Spleen (tissue), 11 donors: ENCODE measurements around the gene GLS. TPM values are rescaled to one million over a fixed set of nuclear protein-coding genes. Genes with fewer than 3 reads are reported as not detected.

Source experiments
- DNase-seq: peaks from one replicate; pipeline ENCODE4 v3.0.0-alpha.2; 2020
- H3K27ac ChIP-seq, 8 donors: fragments of 200-600 bp; sonication (generic) in 7 of 8; 1 replicate in 4 of 8; 2 replicates in 4 of 8; pipeline versions ENCODE4 v1.5.0 to v1.8.0; 2016 to 2021; ENCODE audit warnings: inconsistent platforms in 4 of 8, mild to moderate bottlenecking in 4 of 8, moderate library complexity in 1 of 8
- H3K27me3 ChIP-seq, 7 donors: fragments of 200-600 bp; sonication (generic) in 6 of 7; replicated peaks in 1 of 7; 1 replicate in 4 of 7; 2 replicates in 3 of 7; pipeline versions ENCODE4 v1.5.0 to v1.8.0; 2016 to 2021; ENCODE audit warnings: inconsistent platforms in 3 of 7, mild to moderate bottlenecking in 1 of 7
- H3K36me3 ChIP-seq, 6 donors: fragments of 200-600 bp; sonication (generic) in 5 of 6; 1 replicate in 4 of 6; 2 replicates in 2 of 6; pipeline versions ENCODE4 v1.5.0 to v1.8.0; 2016 to 2021; ENCODE audit warnings: inconsistent platforms in 2 of 6
- H3K4me1 ChIP-seq, 6 donors: fragments of 200-600 bp; sonication (generic) in 5 of 6; 1 replicate in 3 of 6; 2 replicates in 3 of 6; pipeline versions ENCODE4 v1.5.0 to v1.8.0; 2016 to 2021; ENCODE audit warnings: inconsistent platforms in 3 of 6
- H3K4me3 ChIP-seq, 8 donors: fragments of 200-600 bp; sonication (generic) in 7 of 8; 1 replicate in 4 of 8; 2 replicates in 4 of 8; pipeline versions ENCODE4 v1.5.0 to v1.8.0; 2016 to 2021; ENCODE audit warnings: inconsistent platforms in 4 of 8, mild to moderate bottlenecking in 4 of 8, moderate library complexity in 2 of 8
- H3K9me3 ChIP-seq, 8 donors: fragments of 200-600 bp; sonication (generic) in 7 of 8; 1 replicate in 4 of 8; 2 replicates in 4 of 8; pipeline versions ENCODE4 v1.5.0 to v1.8.0; 2016 to 2021; ENCODE audit warnings: inconsistent platforms in 4 of 8
- POLR2A ChIP-seq, 3 donors: fragments of 450-650 bp; IDR thresholded peaks; one replicate each; pipeline ENCODE4 v1.5.1; 2017; ENCODE audit warnings: antibody characterized with exemption in 3 of 3, mild to moderate bottlenecking in 1 of 3
- POLR2AphosphoS5 ChIP-seq, 3 donors: sonication (generic); formaldehyde crosslinking; IDR thresholded peaks; one replicate each; pipeline ENCODE4 v1.5.1; 2017; ENCODE audit warnings: antibody characterized with exemption in 3 of 3
- WGBS, 5 donors: extraction: QIAGEN DNeasy Blood & Tissue Kit in 3 of 5; methylation state at CpG; one replicate each; pipeline versions ENCODE4 v1.1.5 to v1.1.7; 2013 to 2018; 5-methylcytosine and 5-hydroxymethylcytosine counted together
- intact Hi-C: fragments of 100-400 bp; cut with DNase I; formaldehyde crosslinking; loops from one replicate; pipeline ENCODE4 v1.15.0; 2023; ENCODE audit warnings: low total_unique reads
- polyA plus RNA-seq, 3 donors: library from polyadenylated mRNA; stranded (reverse); fragments of 200-250 nt; gene quantifications; one replicate each; pipeline ENCODE4 v1.2.1, GENCODE V29; 2013
- total RNA-seq, 7 donors: library from RNA; depleted of rRNA in 3 of 7; stranded (reverse); fragments of >200 nt in 3 of 7; fragmentation: NEBNext Ultra II Directional in 4 of 7; extraction: Animal tissue kit (Norgen Biotek cat#: 25700) in 4 of 7; gene quantifications; one replicate each; pipeline versions ENCODE4 v1.1.0 to v1.2.1, GENCODE V29; 2016 to 2021
- TF ChIP-seq, protein P1 (sequence below), 11 experiments: fragments of 200-600 bp in 7 of 11; fragments of 450-650 bp in 4 of 11; sonication (generic) in 4 of 11; IDR thresholded peaks in 8 of 11; conservative IDR thresholded peaks in 3 of 11; 1 replicate in 7 of 11; 2 replicates in 4 of 11; pipeline versions ENCODE4 v1.4.0 to v1.8.0; 2016 to 2021; ENCODE audit warnings: antibody characterized with exemption in 11 of 11, inconsistent platforms in 4 of 11, mild to moderate bottlenecking in 1 of 11
- donor health status: healthy with polysubstance abuse.
- donor health status: DM: no; HTN: no; CAD: no; lungs with moderate emphysema.
- donor health status: DM: no; HTN: no; CAD: no.
- donor health status: Bipolar disorder and iron deficiency.
- donor health status: healthy.
- donor health status: DM: no; HTN: no; CAD: no.
- donor health status: DM: yes; HTN: yes; CAD: no.

Gene GLS
- total and polyA plus RNA-seq, 10 donors = 42.3 to 254 (median 176) TPM

- WGBS, 5 donors = 73 to 79% (median 78%) methylated on average over 10 of the region's 10 CpGs
- Histone ChIP-seq H3K9me3 (no peaks in the 10 kb centered on the region), H3K4me3 (no peak overlapping the region), H3K4me1 (peaks cover 0 to 35% (median 14%) of the 10 kb centered on the region in 6 donors), H3K36me3 (peaks cover 13 to 100% (median 99%) of the 10 kb centered on the region in 6 donors), H3K27me3 (no peaks in the 10 kb centered on the region), H3K27ac (peak overlapping the region in 7 of 8 donors; percentile 31 to 82 (median 61))
- intact Hi-C loops = no loop called here
- TF ChIP-seq, protein P1, sequence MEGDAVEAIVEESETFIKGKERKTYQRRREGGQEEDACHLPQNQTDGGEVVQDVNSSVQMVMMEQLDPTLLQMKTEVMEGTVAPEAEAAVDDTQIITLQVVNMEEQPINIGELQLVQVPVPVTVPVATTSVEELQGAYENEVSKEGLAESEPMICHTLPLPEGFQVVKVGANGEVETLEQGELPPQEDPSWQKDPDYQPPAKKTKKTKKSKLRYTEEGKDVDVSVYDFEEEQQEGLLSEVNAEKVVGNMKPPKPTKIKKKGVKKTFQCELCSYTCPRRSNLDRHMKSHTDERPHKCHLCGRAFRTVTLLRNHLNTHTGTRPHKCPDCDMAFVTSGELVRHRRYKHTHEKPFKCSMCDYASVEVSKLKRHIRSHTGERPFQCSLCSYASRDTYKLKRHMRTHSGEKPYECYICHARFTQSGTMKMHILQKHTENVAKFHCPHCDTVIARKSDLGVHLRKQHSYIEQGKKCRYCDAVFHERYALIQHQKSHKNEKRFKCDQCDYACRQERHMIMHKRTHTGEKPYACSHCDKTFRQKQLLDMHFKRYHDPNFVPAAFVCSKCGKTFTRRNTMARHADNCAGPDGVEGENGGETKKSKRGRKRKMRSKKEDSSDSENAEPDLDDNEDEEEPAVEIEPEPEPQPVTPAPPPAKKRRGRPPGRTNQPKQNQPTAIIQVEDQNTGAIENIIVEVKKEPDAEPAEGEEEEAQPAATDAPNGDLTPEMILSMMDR (IDR thresholded peaks at IDR 0.05 in 8 of 11, conservative IDR thresholded peaks at IDR 0.05 in 3 of 11) = no peak
- no peak for TF ChIP-seq POLR2AphosphoS5 (IDR thresholded peaks at IDR 0.05)
- no peak for TF ChIP-seq POLR2A (IDR thresholded peaks at IDR 0.05)
- DNase-seq = no peak
These were observed 100.1 kb downstream of the GLS start for GRCh38 chr2:190980630-190981209.

DNA sequence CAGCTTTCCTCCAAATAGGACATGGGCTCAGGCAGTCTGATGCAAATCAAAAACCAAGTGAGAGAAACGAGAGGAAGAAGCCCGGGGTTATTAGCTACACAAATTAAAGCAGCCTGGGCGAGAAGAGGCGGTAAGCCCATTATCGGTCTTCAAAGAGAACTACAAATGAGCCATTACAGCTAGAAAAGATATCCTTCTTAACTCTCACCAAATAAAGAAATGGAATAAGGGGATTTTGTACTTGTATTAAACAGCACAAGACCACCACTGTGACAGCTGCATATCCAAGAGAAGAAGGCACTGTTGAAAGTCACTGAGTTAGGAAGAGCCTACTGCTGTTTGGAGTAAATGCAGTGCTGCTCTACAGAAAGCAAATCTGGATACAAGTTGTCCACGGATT, 100.7 kb downstream of the GLS start:
- H3K36me3 ChIP-seq = peaks cover 9 to 100% (median 99%) of the 10 kb centered on the region in 6 donors

DNA sequence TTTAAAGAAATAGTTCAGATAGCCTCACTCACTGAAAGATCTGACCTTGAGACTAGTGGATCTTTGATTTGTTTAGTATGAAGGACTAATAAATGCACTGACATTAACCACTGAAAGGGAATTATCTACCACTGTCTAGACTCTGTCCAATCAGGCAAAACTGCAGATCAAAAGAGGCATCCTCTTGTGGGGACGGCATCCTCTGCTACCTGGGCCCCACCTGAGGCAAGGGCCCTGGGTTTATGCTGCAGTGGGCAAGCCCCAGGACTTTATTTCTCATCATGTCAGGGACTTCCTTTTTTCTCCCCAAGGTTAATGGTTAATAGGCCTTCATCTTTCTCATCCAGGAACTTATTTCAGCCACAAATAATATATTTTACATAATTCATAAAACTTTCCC, 101.1 kb downstream of the GLS start:
- no peaks in the 10 kb centered on the region for H3K9me3 ChIP-seq
- no peaks in the 10 kb centered on the region for H3K27me3 ChIP-seq
- whole genome bisulfite sequencing, 5 donors = 60 to 80% (median 79%) methylated on average over 1 of the region's 1 CpG
- no peak for DNase-seq
- H3K4me1 ChIP-seq = peaks cover 0 to 35% (median 14%) of the 10 kb centered on the region in 6 donors
- intact Hi-C loops = no loop called here
- H3K4me3 ChIP-seq = no peak overlapping the region
- peaks cover 6 to 100% (median 99%) of the 10 kb centered on the region in 6 donors for H3K36me3 ChIP-seq
- peak overlapping the region in 4 of 8 donors; percentile 21 to 82 (median 50) for H3K27ac ChIP-seq
- no peak for TF ChIP-seq POLR2A (IDR thresholded peaks at IDR 0.05)

More for the DNA sequence above, 100.7 kb downstream of the GLS start:
- intact Hi-C loops = no loop called here
- Histone ChIP-seq H3K27me3 (no peaks in the 10 kb centered on the region), H3K9me3 (no peaks in the 10 kb centered on the region), H3K4me1 (peaks cover 0 to 35% (median 14%) of the 10 kb centered on the region in 6 donors), H3K27ac (peak overlapping the region in 5 of 8 donors; percentile 21 to 82 (median 72)), H3K4me3 (no peak overlapping the region)
- DNase-seq = no peak
- TF ChIP-seq POLR2AphosphoS5 (IDR thresholded peaks at IDR 0.05) (no peak), POLR2A (IDR thresholded peaks at IDR 0.05) (no peak)
- TF ChIP-seq, protein P1 (IDR thresholded peaks at IDR 0.05 in 8 of 11, conservative IDR thresholded peaks at IDR 0.05 in 3 of 11) = no peak
- 84 to 91% (median 87%) methylated on average over 6 of the region's 6 CpGs for WGBS, 5 donors

DNA sequence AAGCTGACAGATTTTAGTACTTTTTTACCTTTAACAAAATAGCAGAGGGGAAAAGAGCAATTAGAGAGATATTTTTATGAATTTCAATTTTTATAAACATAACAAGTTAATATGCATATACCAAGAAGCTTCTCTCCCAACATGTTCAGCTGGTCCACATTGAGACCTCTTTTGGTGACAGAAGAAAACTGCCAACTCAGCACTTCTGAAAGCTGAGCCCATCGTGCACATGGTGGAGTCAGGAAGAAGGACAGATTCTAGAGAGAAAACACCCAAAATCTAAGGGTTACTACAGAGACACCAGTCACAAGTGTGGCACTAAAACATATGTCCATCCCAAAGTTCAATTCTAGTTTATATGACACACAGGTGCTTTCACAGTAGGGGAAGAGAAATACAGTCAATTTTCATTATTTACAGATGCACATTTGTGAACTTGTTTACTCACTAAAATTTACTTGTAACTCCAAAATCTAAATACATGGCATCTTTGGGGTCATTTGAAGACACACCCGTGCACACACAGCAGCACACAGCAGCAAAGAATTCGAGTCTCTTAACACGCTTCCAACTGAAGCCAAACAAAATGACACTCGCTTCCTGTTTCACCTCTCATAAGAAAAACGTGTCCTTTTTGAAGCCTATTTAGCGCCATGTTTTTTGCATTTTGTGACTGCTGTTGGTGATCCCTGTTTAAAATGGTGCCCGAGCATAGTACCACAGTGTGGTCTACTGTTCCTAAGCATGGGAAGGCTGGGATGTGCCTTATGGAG, 101.8 kb downstream of the GLS start:
- WGBS, 5 donors = 80 to 85% (median 81%) methylated on average over 8 of the region's 8 CpGs
- DNase-seq = no peak
- Histone ChIP-seq H3K27ac (peak overlapping the region in 3 of 8 donors; percentile 21 to 82 (median 29)), H3K4me3 (no peak overlapping the region), H3K4me1 (peaks cover 0 to 35% (median 14%) of the 10 kb centered on the region in 6 donors), H3K9me3 (no peaks in the 10 kb centered on the region), H3K36me3 (peaks cover 6 to 100% (median 99%) of the 10 kb centered on the region in 6 donors), H3K27me3 (no peaks in the 10 kb centered on the region)
- TF ChIP-seq POLR2AphosphoS5 (IDR thresholded peaks at IDR 0.05) (no peak), POLR2A (IDR thresholded peaks at IDR 0.05) (no peak)
- TF ChIP-seq, protein P1 (IDR thresholded peaks at IDR 0.05 in 8 of 11, conservative IDR thresholded peaks at IDR 0.05 in 3 of 11) = no peak
- intact Hi-C loops = no loop called here
